HG03457 (cell line): ENCODE results near the gene CMPK1.

Source experiments
- ATAC-seq: cut with Tn5 transposase; IDR thresholded peaks from one replicate; pipeline ENCODE4 v1.9.1; 2021; ENCODE audit warnings: moderate number of reproducible peaks; ENCODE audit not compliant: unreplicated experiment

The CMPK1 gene

DNA sequence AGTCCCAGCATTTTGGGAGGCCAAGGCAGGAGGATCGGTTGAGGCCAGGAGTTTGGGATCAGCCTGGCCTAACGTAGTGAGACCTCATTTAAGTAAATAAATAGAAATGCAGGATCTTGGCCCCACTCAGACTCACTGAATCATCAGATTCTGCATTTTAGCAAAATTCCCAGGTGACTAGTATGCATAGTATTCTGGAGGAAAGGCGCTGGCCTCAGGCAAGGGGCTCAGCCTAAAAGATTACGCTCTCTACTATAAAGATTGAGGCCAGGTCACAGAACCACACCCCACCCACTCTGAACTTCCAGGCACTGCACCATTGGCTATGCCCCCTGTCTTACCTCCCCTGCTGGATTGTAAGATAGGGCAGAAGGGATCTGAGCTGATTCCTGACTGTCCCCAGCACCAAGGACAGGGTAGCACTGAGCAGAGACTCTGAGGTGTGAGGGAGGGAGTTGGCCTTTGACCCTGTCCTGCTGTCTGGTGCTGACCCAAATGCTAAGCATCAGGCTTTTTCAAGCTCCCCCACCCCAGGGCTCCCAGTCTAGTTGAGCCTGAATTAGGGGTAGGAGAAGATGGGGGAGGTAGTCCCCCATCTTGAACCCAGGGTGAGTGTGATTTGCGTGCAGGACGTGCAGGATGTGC, 85.2 kb downstream of the CMPK1 start:
- no peak for ATAC-seq

DNA sequence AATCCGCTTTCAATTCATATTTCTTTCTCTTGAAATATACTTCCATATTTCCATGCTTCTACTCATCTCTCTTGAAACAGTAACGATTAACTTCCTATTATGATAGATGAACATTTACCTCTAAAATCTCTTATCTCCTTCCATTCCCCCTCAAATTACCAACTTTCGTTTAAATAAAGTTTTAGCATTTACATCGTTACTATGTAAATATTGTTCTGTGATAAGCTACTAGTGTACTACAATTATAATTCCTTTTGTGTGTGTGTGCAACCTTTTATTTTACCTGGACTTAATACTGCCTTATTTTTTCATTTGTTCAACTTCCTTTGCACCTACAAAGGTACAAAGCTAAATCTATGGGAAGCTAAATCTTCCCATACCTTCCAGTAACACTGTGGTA, 87.0 kb downstream of the CMPK1 start:
- no peak for ATAC-seq

GRCh38 chr1:47423872-47424271, 90.3 kb downstream of the CMPK1 start:
- no peak for ATAC-seq

- no peak for ATAC-seq
These were observed 90.9 kb downstream of the CMPK1 start for GRCh38 chr1:47424336-47424982.
